Measurements from ENCODE around the gene ZHX3. TPM values are rescaled to one million over a fixed set of nuclear protein-coding genes. Genes with fewer than 3 reads are reported as not detected.
A peak's percentile ranks its signal among the peaks of the same experiment; 100 is the strongest.

ZHX3 gene
- total RNA-seq, 1 experiment from 2014 or later = 5.4 TPM

- DNase-seq (ENCODE audit: low read depth) = no peak
Observed at GRCh38 chr20:41191562-41192500, 125.7 kb downstream of the ZHX3 start.

GRCh38 chr20:41187668-41188067, 129.9 kb downstream of the ZHX3 start:
- DNase-seq (ENCODE audit: low read depth) = no peak

GRCh38 chr20:41185013-41185757, 132.3 kb downstream of the ZHX3 start:
- no peak for DNase-seq (ENCODE audit: low read depth)

GRCh38 chr20:41183831-41184230, 133.7 kb downstream of the ZHX3 start:
- no peak for DNase-seq (ENCODE audit: low read depth)

- no peak for DNase-seq (ENCODE audit: low read depth)
Observed at GRCh38 chr20:41183391-41183790, 134.1 kb downstream of the ZHX3 start.

- DNase-seq (ENCODE audit: low read depth) = no peak
Observed at GRCh38 chr20:41182296-41183212, 135.0 kb downstream of the ZHX3 start.

GRCh38 chr20:41181567-41181966, 136.0 kb downstream of the ZHX3 start:
- no peak for DNase-seq (ENCODE audit: low read depth)

- no peak for DNase-seq (ENCODE audit: low read depth)
Observed at GRCh38 chr20:41180599-41181333, 136.8 kb downstream of the ZHX3 start.

- no peak for DNase-seq (ENCODE audit: low read depth)
Observed at GRCh38 chr20:41179961-41180360, 137.6 kb downstream of the ZHX3 start.

GRCh38 chr20:41178904-41179432, 138.6 kb downstream of the ZHX3 start:
- DNase-seq (ENCODE audit: low read depth) = no peak

GRCh38 chr20:41178495-41178894, 139.0 kb downstream of the ZHX3 start:
- DNase-seq (ENCODE audit: low read depth) = no peak

- peak; percentile 84 for DNase-seq (ENCODE audit: low read depth)
Observed at GRCh38 chr20:41177636-41178035, 139.9 kb downstream of the ZHX3 start.

- no peak for DNase-seq (ENCODE audit: low read depth)
Observed at GRCh38 chr20:41176711-41177552, 140.6 kb downstream of the ZHX3 start.

- DNase-seq (ENCODE audit: low read depth) = no peak
Observed at GRCh38 chr20:41175727-41176330, 141.7 kb downstream of the ZHX3 start.

GRCh38 chr20:41175201-41175651, 142.3 kb downstream of the ZHX3 start:
- no peak for DNase-seq (ENCODE audit: low read depth)

- DNase-seq (ENCODE audit: low read depth) = no peak
Observed at GRCh38 chr20:41174782-41175181, 142.7 kb downstream of the ZHX3 start.

GRCh38 chr20:41174373-41174772, 143.2 kb downstream of the ZHX3 start:
- no peak for DNase-seq (ENCODE audit: low read depth)

GRCh38 chr20:41173791-41174341, 143.7 kb downstream of the ZHX3 start:
- DNase-seq (ENCODE audit: low read depth) = no peak

- DNase-seq (ENCODE audit: low read depth) = peak; percentile 62
Observed at GRCh38 chr20:41173161-41173721, 144.3 kb downstream of the ZHX3 start.
